GM12873 (cell line): ENCODE data around the gene ZNF117.

Experiments
- CTCF ChIP-seq: IDR thresholded peaks from 2 replicates; pipeline ENCODE4 v1.5.1; 2012; ENCODE audit warnings: low read depth, mild to moderate bottlenecking, moderate library complexity, low read length, control low read depth; ENCODE audit not compliant: insufficient read depth; ENCODE audit errors: missing control alignments

The ZNF117 gene

GRCh38 chr7:64945503-64946175, 45.2 kb downstream of the ZNF117 start:
- TF ChIP-seq CTCF: no peak

- TF ChIP-seq CTCF: no peak
Measured at GRCh38 chr7:64938540-64938939, 52.3 kb downstream of the ZNF117 start.

DNA sequence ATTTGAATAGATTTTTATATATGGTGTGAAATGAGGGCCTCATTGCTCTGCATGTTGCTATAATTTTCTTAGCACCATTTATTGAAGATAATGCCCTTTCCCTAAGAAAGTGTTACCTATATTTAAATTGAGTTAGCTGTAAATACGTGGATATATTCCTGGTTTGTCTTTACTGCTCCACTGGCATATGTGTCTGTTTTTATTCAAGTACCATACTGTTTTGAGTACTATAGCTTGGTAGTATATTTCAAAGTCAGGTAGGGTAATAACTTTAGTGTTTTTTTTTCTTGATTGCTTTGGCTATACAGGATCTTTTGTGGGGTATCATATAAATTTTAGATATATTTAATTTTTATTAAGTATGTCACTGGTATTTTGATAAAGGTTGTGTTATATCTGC, 56.4 kb downstream of the ZNF117 start:
- no peak for TF ChIP-seq CTCF
